Esophagus muscularis mucosa (tissue), 4 donors: ENCODE measurements around the gene POMT2. TPM values are rescaled to one million over a fixed set of nuclear protein-coding genes. Genes with fewer than 3 reads are reported as not detected.
A peak's percentile ranks its signal among the peaks of the same experiment; 100 is the strongest.

Experiments
- DNase-seq: peaks from one replicate; pipeline ENCODE4 v3.0.0-alpha.2; 2017; ENCODE audit errors: extremely low spot score
- H3K27ac ChIP-seq, 4 donors: fragments of 200-600 bp; sonication (generic); replicated peaks in 1 of 4; 1 replicate in 3 of 4; 2 replicates in 1 of 4; pipeline ENCODE4 v1.5.1; 2016 to 2019; ENCODE audit warnings: mild to moderate bottlenecking in 1 of 4
- H3K27me3 ChIP-seq, 4 donors: fragments of 200-600 bp; sonication (generic); one replicate each; pipeline versions ENCODE4 v1.5.1 to v1.6.0; 2016 to 2019
- H3K36me3 ChIP-seq, 4 donors: fragments of 200-600 bp; sonication (generic); one replicate each; pipeline ENCODE4 v1.5.1; 2016 to 2019
- H3K4me1 ChIP-seq, 4 donors: fragments of 200-600 bp; sonication (generic); one replicate each; pipeline ENCODE4 v1.5.1; 2016 to 2019
- H3K4me3 ChIP-seq, 4 donors: fragments of 200-600 bp; sonication (generic); 1 replicate in 2 of 4; 2 replicates in 2 of 4; pipeline ENCODE4 v1.5.1; 2016 to 2019; ENCODE audit warnings: mild to moderate bottlenecking in 4 of 4, moderate library complexity in 1 of 4
- H3K9me3 ChIP-seq, 4 donors: fragments of 200-600 bp; sonication (generic); 1 replicate in 3 of 4; 2 replicates in 1 of 4; pipeline ENCODE4 v1.5.1; 2016 to 2019
- CTCF ChIP-seq, 3 experiments: fragments of 200-600 bp in 2 of 3; fragments of 450-650 bp in 1 of 3; sonication (generic) in 2 of 3; IDR thresholded peaks; one replicate each; pipeline ENCODE4 v1.5.1; 2017 to 2019; ENCODE audit warnings: antibody characterized with exemption in 3 of 3, mild to moderate bottlenecking in 2 of 3, moderate library complexity in 1 of 3
- EP300 ChIP-seq: sonication (generic); formaldehyde crosslinking; IDR thresholded peaks from one replicate; pipeline ENCODE4 v1.6.1; 2017; ENCODE audit warnings: antibody characterized with exemption
- POLR2A ChIP-seq: fragments of 450-650 bp; IDR thresholded peaks from one replicate; pipeline ENCODE4 v1.6.1; 2017; ENCODE audit warnings: antibody characterized with exemption, moderate library complexity, mild to moderate bottlenecking, low read depth
- POLR2AphosphoS5 ChIP-seq, 2 donors: sonication (generic); formaldehyde crosslinking; IDR thresholded peaks; one replicate each; pipeline ENCODE4 v1.6.1; 2017; ENCODE audit warnings: antibody characterized with exemption in 2 of 2
- WGBS: methylation state at CpG from one replicate; pipeline ENCODE4 v1.1.5; 2018; 5-methylcytosine and 5-hydroxymethylcytosine counted together
- intact Hi-C: fragments of 100-400 bp; cut with DNase I; formaldehyde crosslinking; loops from one replicate; pipeline ENCODE4 v1.15.1; 2023
- total RNA-seq, 4 donors: library from RNA; depleted of rRNA; stranded (reverse); fragments of >200 nt; gene quantifications; one replicate each; pipeline versions ENCODE4 v1.1.0 to v1.2.1, GENCODE V29; 2016

POMT2 gene
- total RNA-seq, 4 donors from 2014 or later = 13.3 to 29.2 (median 14.5) TPM

- H3K4me3 ChIP-seq = no peak overlapping the region
- H3K4me1 ChIP-seq = peaks cover 14 to 19% (median 16%) of the 10 kb centered on the region in 4 donors
- no peak for DNase-seq
- H3K27me3 ChIP-seq = no peaks in the 10 kb centered on the region
- no peaks in the 10 kb centered on the region for H3K36me3 ChIP-seq
- no peak overlapping the region for H3K27ac ChIP-seq
- H3K9me3 ChIP-seq = no peaks in the 10 kb centered on the region
- intact Hi-C loops = loop anchor here (5.0 kb wide), 3 partner anchors 53 to 293 kb away; partner anchors contain the start of genes AHSA1, SAMD15, SPTLC2 and TMED8
- no peak for TF ChIP-seq EP300
- no peak for TF ChIP-seq CTCF (IDR thresholded peaks at IDR 0.05)
- no peak for TF ChIP-seq POLR2A
- no peak for TF ChIP-seq POLR2AphosphoS5 (IDR thresholded peaks at IDR 0.05)
- WGBS = 88% methylated on average over 2 of the region's 3 CpGs
Observed at GRCh38 chr14:77324289-77324688, 3.6 kb upstream of the POMT2 start.

GRCh38 chr14:77323571-77323970 lies 2.9 kb upstream of the POMT2 start:
- TF ChIP-seq EP300 (no peak), POLR2A (no peak), CTCF (IDR thresholded peaks at IDR 0.05) (no peak), POLR2AphosphoS5 (IDR thresholded peaks at IDR 0.05) (no peak)
- 96% methylated on average over 4 of the region's 4 CpGs for WGBS
- H3K27me3 ChIP-seq = no peaks in the 10 kb centered on the region
- no peaks in the 10 kb centered on the region for H3K36me3 ChIP-seq
- H3K4me3 ChIP-seq = no peak overlapping the region
- no peaks in the 10 kb centered on the region for H3K9me3 ChIP-seq
- intact Hi-C loops = loop anchor here (5.0 kb wide), 3 partner anchors 54 to 294 kb away; partner anchors contain the start of genes AHSA1, SAMD15, SPTLC2 and TMED8
- H3K27ac ChIP-seq = no peak overlapping the region
- H3K4me1 ChIP-seq = peaks cover 16 to 26% (median 22%) of the 10 kb centered on the region in 4 donors
- no peak for DNase-seq

- no peak for DNase-seq
Observed at GRCh38 chr14:77322951-77323350, 2.3 kb upstream of the POMT2 start.

GRCh38 chr14:77322250-77322902 lies 1.7 kb upstream of the POMT2 start:
- intact Hi-C loops = loop anchor here (5.0 kb wide), 3 partner anchors 55 to 295 kb away; partner anchors contain the start of genes AHSA1, SAMD15, SPTLC2 and TMED8
- H3K27ac ChIP-seq = peak overlapping the region; percentile 94 to 99 (median 97)
- no peak for DNase-seq

More at GRCh38 chr14:77322951-77323350, 2.3 kb upstream of the POMT2 start:
- Histone ChIP-seq H3K4me3 (no peak overlapping the region), H3K36me3 (no peaks in the 10 kb centered on the region), H3K4me1 (peaks cover 16 to 29% (median 23%) of the 10 kb centered on the region in 4 donors), H3K27ac (no peak overlapping the region), H3K27me3 (no peaks in the 10 kb centered on the region), H3K9me3 (no peaks in the 10 kb centered on the region)
- WGBS = 90% methylated on average over 5 of the region's 5 CpGs
- intact Hi-C loops = loop anchor here (5.0 kb wide), 3 partner anchors 54 to 294 kb away; partner anchors contain the start of genes AHSA1, SAMD15, SPTLC2 and TMED8
- TF ChIP-seq EP300 = no peak

More at GRCh38 chr14:77322250-77322902, 1.7 kb upstream of the POMT2 start:
- Histone ChIP-seq H3K4me3 (peak overlapping the region; percentile 74 to 100 (median 89)), H3K4me1 (peaks cover 16 to 29% (median 23%) of the 10 kb centered on the region in 4 donors), H3K9me3 (no peaks in the 10 kb centered on the region), H3K27me3 (no peaks in the 10 kb centered on the region), H3K36me3 (no peaks in the 10 kb centered on the region)
- 81% methylated on average over 5 of the region's 5 CpGs for WGBS
- TF ChIP-seq POLR2AphosphoS5 (IDR thresholded peaks at IDR 0.05) (no peak), CTCF (IDR thresholded peaks at IDR 0.05) (no peak), EP300 (no peak), POLR2A (no peak)
